Psoas muscle (tissue), 8 donors: ENCODE results near the gene TFPI. TPM values are rescaled to one million over a fixed set of nuclear protein-coding genes. Genes with fewer than 3 reads are reported as not detected.

ENCODE experiments used
- ATAC-seq, 4 donors: fragments of 200-7000 bp; cut with Tn5 transposase; one replicate each; pipeline ENCODE4 v1.9.1; 2020; ENCODE audit warnings: moderate library complexity in 3 of 4, mild to moderate bottlenecking in 2 of 4
- DNase-seq, 2 donors: peaks; one replicate each; pipeline ENCODE4 v3.0.0-alpha.2; 2020
- H3K27ac ChIP-seq: fragments of 200-600 bp; one replicate; pipeline ENCODE4 v1.8.0; 2022
- H3K27me3 ChIP-seq, 3 donors: fragments of 200-600 bp in 1 of 3; one replicate each; pipeline versions ENCODE4 v1.6.1 to v1.8.0; 2013 to 2022; ENCODE audit warnings: low read length in 2 of 3, mild to moderate bottlenecking in 2 of 3, moderate library complexity in 1 of 3; ENCODE audit not compliant: insufficient read depth in 3 of 3
- H3K36me3 ChIP-seq, 2 donors: fragments of 200-600 bp in 1 of 2; one replicate each; pipeline versions ENCODE4 v1.6.1 to v1.8.0; 2013 to 2022; ENCODE audit warnings: low read depth in 1 of 2, mild to moderate bottlenecking in 1 of 2, moderate library complexity in 1 of 2; ENCODE audit not compliant: insufficient read depth in 1 of 2
- H3K4me1 ChIP-seq: fragments of 200-600 bp; one replicate; pipeline ENCODE4 v1.8.0; 2022
- H3K4me3 ChIP-seq: fragments of 200-600 bp; one replicate; pipeline ENCODE4 v1.8.0; 2022; ENCODE audit warnings: mild to moderate bottlenecking
- H3K9me3 ChIP-seq: fragments of 200-600 bp; one replicate; pipeline ENCODE4 v1.8.0; 2022
- CTCF ChIP-seq: fragments of 200-600 bp; IDR thresholded peaks from one replicate; pipeline ENCODE4 v1.8.0; 2022; ENCODE audit warnings: antibody characterized with exemption
- WGBS, 3 donors: extraction: QIAGEN DNeasy Blood & Tissue Kit; methylation state at CpG; one replicate each; pipeline versions ENCODE4 v1.1.6 to v1.1.7; 2013; 5-methylcytosine and 5-hydroxymethylcytosine counted together
- intact Hi-C, 2 donors: fragments of 100-400 bp; cut with DNase I; formaldehyde crosslinking; loops; one replicate each; pipeline versions ENCODE4 v1.11.0 to v1.14.2; 2022
- polyA plus RNA-seq, 3 donors: library from polyadenylated mRNA; stranded (reverse); fragments of 200-250 nt; gene quantifications; one replicate each; pipeline ENCODE4 v1.2.3, GENCODE V29; 2013
- total RNA-seq, 4 donors: library from RNA; stranded (reverse); fragmentation: NEBNext Ultra II Directional in 2 of 4; extraction: Animal tissue kit (Norgen Biotek cat#: 25700) in 2 of 4; gene quantifications; one replicate each; pipeline versions ENCODE4 v1.2.1 to v1.2.4, GENCODE V29; 2021 to 2023
- donor health status: healthy with polysubstance abuse.
- donor health status: DM: no; HTN: no; CAD: no; lungs with moderate emphysema.
- donor health status: Bipolar disorder and iron deficiency.
- donor health status: healthy.
- donor health status: DM: yes; HTN: yes; CAD: no.
- donor health status: DM: no; HTN: no; CAD: no.
- donor health status: DM: no; HTN: no; CAD: no.
- donor health status: DM: yes; HTN: yes; CAD: no.

TFPI gene
- total and polyA plus RNA-seq, 7 donors: 15.0 to 96.0 (median 42.6) TPM

GRCh38 chr2:187549951-187550555 is 4.2 kb downstream of the TFPI start:
- H3K27me3 ChIP-seq: no peaks in the 10 kb centered on the region
- DNase-seq: no peak
- peak overlapping the region; percentile 67 for H3K27ac ChIP-seq
- peak overlapping the region; percentile 72 for H3K4me3 ChIP-seq
- intact Hi-C loops: no loop called here
- H3K36me3 ChIP-seq: peaks cover 0 to 2% of the 10 kb centered on the region in 2 donors
- no peak for TF ChIP-seq CTCF
- peaks cover 40% of the 10 kb centered on the region for H3K4me1 ChIP-seq
- no peak for ATAC-seq
- 53 to 74% (median 53%) methylated on average over 3 of the region's 3 CpGs for WGBS, 3 donors
- no peaks in the 10 kb centered on the region for H3K9me3 ChIP-seq

GRCh38 chr2:187549193-187549592 is 5.0 kb downstream of the TFPI start:
- intact Hi-C loops: no loop called here
- H3K4me1 ChIP-seq: peaks cover 40% of the 10 kb centered on the region
- DNase-seq (no peak), ATAC-seq (no peak)
- no peaks in the 10 kb centered on the region for H3K27me3 ChIP-seq
- TF ChIP-seq CTCF: no peak
- peaks cover 2 to 3% of the 10 kb centered on the region in 2 donors for H3K36me3 ChIP-seq
- peak overlapping the region; percentile 72 for H3K4me3 ChIP-seq
- H3K27ac ChIP-seq: peak overlapping the region; percentile 67
- no peaks in the 10 kb centered on the region for H3K9me3 ChIP-seq

- no peak for DNase-seq
- H3K4me3 ChIP-seq: peak overlapping the region; percentile 72
- peaks cover 46% of the 10 kb centered on the region for H3K4me1 ChIP-seq
- no peaks in the 10 kb centered on the region for H3K9me3 ChIP-seq
- no peak for ATAC-seq
- TF ChIP-seq CTCF: no peak
- peak overlapping the region; percentile 67 for H3K27ac ChIP-seq
- H3K27me3 ChIP-seq: no peaks in the 10 kb centered on the region
- peaks cover 2 to 3% of the 10 kb centered on the region in 2 donors for H3K36me3 ChIP-seq
- intact Hi-C loops: no loop called here
Observed at GRCh38 chr2:187548656-187549055, 5.6 kb downstream of the TFPI start.

- Histone ChIP-seq H3K36me3 (peaks cover 2 to 3% of the 10 kb centered on the region in 2 donors), H3K27ac (peak overlapping the region; percentile 67), H3K4me3 (peak overlapping the region; percentile 72), H3K27me3 (no peaks in the 10 kb centered on the region), H3K9me3 (no peaks in the 10 kb centered on the region), H3K4me1 (peaks cover 53% of the 10 kb centered on the region)
- ATAC-seq: peak; percentile 93 to 98 (median 97)
- 2 to 7% (median 4%) methylated on average over 2 of the region's 2 CpGs for WGBS, 3 donors
- no peak for TF ChIP-seq CTCF
- DNase-seq: peak; percentile 44 to 53
- intact Hi-C loops: no loop called here
Observed at GRCh38 chr2:187547353-187547979, 6.8 kb downstream of the TFPI start.
